OCI-LY7 (cell line): ENCODE measurements around the gene BDKRB2. TPM values are rescaled to one million over a fixed set of nuclear protein-coding genes. Genes with fewer than 3 reads are reported as not detected.

ENCODE experiments used
- BruUV-seq: library from RNA; stranded (reverse); fragments of 400-500 nt; replicated peaks from 2 replicates; lab custom pipeline; 2021; lab: Mats Ljungman, UMichigan
- CTCF ChIA-PET: fragments of 300-600 bp; sonication (Branson Sonifier 250); formaldehyde crosslinking; loops from one replicate; lab custom pipeline; 2022; ENCODE audit warnings: antibody characterized with exemption; ENCODE audit not compliant: unreplicated experiment; lab: Charles Lee
- POLR2A ChIA-PET: fragments of 300-600 bp; sonication (Branson Sonifier 250); formaldehyde crosslinking; loops from one replicate; lab custom pipeline; 2022; ENCODE audit warnings: antibody characterized with exemption; lab: Charles Lee
- DNase-seq: peaks from one replicate; pipeline ENCODE4 v3.0.0-alpha.2; 2015; ENCODE audit warnings: low spot score
- H2AFZ ChIP-seq: fragments of 200-600 bp; sonication (generic), shearing (Covaris generic); 2 replicates; pipeline ENCODE4 v1.6.1; 2014; ENCODE audit warnings: mild to moderate bottlenecking, antibody characterized with exemption, low read length, moderate library complexity
- H3K27ac ChIP-seq: fragments of 200-600 bp; sonication (generic); 2 replicates; pipeline ENCODE4 v1.5.1; 2014; ENCODE audit warnings: mixed run types, low read depth, mild to moderate bottlenecking, moderate library complexity, low read length, inconsistent platforms; ENCODE audit not compliant: poor library complexity, severe bottlenecking
- H3K36me3 ChIP-seq: fragments of 200-600 bp; sonication (generic); 2 replicates; pipeline ENCODE4 v1.6.1; 2014; ENCODE audit warnings: mild to moderate bottlenecking, antibody characterized with exemption, low read length, moderate library complexity, mixed read lengths; ENCODE audit not compliant: insufficient read depth
- H3K4me1 ChIP-seq: fragments of 200-600 bp; sonication (generic); 2 replicates; pipeline ENCODE4 v1.5.1; 2014; ENCODE audit warnings: mild to moderate bottlenecking, low read length; ENCODE audit not compliant: insufficient read depth, poor library complexity, severe bottlenecking
- H3K4me2 ChIP-seq: fragments of 200-600 bp; sonication (generic); 2 replicates; pipeline ENCODE4 v1.6.1; 2014; ENCODE audit warnings: mild to moderate bottlenecking, low read length
- H3K4me3 ChIP-seq: fragments of 200-600 bp; sonication (generic); 2 replicates; pipeline ENCODE4 v1.5.1; 2014; ENCODE audit warnings: mild to moderate bottlenecking, low read depth, low read length; ENCODE audit not compliant: poor library complexity, severe bottlenecking
- H3K79me2 ChIP-seq: fragments of 200-600 bp; sonication (generic); 2 replicates; pipeline ENCODE4 v1.6.1; 2016; ENCODE audit warnings: low read depth, mild to moderate bottlenecking, low read length, moderate library complexity, mixed read lengths; ENCODE audit not compliant: insufficient read depth
- H3K9me2 ChIP-seq: fragments of 200-600 bp; sonication (generic); 2 replicates; pipeline ENCODE4 v1.6.1; 2016; ENCODE audit warnings: mild to moderate bottlenecking, low read length, mixed read lengths; ENCODE audit not compliant: insufficient read depth
- H3K9me3 ChIP-seq: fragments of 200-600 bp; sonication (generic); 2 replicates; pipeline ENCODE4 v1.6.1; 2014; ENCODE audit warnings: mild to moderate bottlenecking, mixed run types, low read length, mixed read lengths
- H4K20me1 ChIP-seq: fragments of 200-600 bp; sonication (generic); 2 replicates; pipeline ENCODE4 v1.6.1; 2014; ENCODE audit warnings: mild to moderate bottlenecking, antibody characterized with exemption, low read length, moderate library complexity, mixed read lengths; ENCODE audit not compliant: insufficient read depth
- EZH2phosphoT487 ChIP-seq: fragments of 200-600 bp; sonication (generic); IDR thresholded peaks from 2 replicates; pipeline ENCODE4 v1.6.1; 2018; ENCODE audit warnings: low read depth, borderline replicate concordance, mild to moderate bottlenecking, mixed run types, antibody characterized with exemption, low read length, moderate library complexity, mixed read lengths
- intact Hi-C: fragments of 100-400 bp; cut with micrococcal nuclease; formaldehyde crosslinking; loops from one replicate; pipeline ENCODE4 v1.10.0; 2022; ENCODE audit not compliant: unreplicated experiment
- total RNA-seq, 2 experiments: library from RNA; depleted of rRNA in 1 of 2; stranded (reverse); fragments of >200 nt in 1 of 2; shearing (Covaris generic) in 1 of 2; gene quantifications; 2 replicates each; pipeline ENCODE4 v1.2.3, GENCODE V29; 2014 to 2022
- TF ChIP-seq, protein P1 (sequence below): fragments of 200-600 bp; sonication (generic); conservative IDR thresholded peaks from 2 replicates; pipeline ENCODE4 v1.5.1; 2014; ENCODE audit warnings: mild to moderate bottlenecking, antibody characterized with exemption, low read length, moderate library complexity, mixed read lengths

Gene BDKRB2
- total RNA-seq, 2 experiments from 2014 or later = 0.17 TPM; not detected in 1

DNA sequence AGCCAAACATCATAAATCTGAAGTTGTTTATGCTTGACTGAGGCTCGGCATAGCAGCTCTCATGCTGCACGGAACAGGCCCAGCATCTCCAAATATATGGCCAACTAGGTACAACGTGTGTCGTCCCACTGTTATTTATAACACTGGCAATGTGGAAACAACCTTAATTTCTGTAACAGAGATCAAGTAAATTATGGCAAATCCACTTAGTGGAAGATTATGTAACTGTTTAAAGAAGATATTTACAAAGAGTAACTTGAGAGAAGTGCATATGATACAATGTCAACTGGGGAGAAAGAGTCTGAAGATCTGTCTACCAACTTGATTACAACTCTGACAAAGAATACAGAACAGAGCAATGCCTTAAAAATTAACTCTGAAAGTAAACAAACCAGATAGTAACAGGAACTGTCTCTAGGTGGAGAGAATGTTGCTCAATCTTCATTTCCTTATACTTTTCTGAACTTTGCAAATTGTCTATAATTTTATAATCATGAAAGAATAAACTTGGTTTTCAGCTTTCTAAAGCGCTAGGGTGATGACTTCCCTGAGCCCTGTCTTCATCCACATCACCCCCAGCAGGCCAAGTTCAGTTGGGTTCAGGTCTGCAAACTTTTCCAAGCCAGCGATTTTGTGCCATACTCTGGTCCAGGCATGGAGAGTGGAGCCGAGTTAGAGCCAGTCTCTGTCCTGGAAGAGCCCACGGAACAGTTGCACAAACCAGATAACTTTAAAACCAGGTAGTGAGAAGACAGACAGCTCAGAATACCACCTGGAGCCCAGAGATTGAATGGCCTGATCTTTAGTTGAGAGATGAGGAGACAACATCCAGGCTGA lies 44.3 kb upstream of the BDKRB2 start:
- H3K36me3 ChIP-seq = no peaks in the 10 kb centered on the region
- no peaks in the 10 kb centered on the region for H3K79me2 ChIP-seq
- no peaks in the 10 kb centered on the region for H3K9me2 ChIP-seq
- DNase-seq = no peak
- no peak overlapping the region for H3K27ac ChIP-seq
- H3K9me3 ChIP-seq = no peaks in the 10 kb centered on the region
- no peak overlapping the region for H3K4me2 ChIP-seq
- BruUV-seq = no TSS peak
- H3K4me3 ChIP-seq = no peak overlapping the region
- no peaks in the 10 kb centered on the region for H4K20me1 ChIP-seq
- POLR2A ChIA-PET = no interaction called here
- intact Hi-C loops = no loop called here
- CTCF ChIA-PET = no interaction called here
- no peaks in the 10 kb centered on the region for H3K4me1 ChIP-seq
- TF ChIP-seq, protein P1, sequence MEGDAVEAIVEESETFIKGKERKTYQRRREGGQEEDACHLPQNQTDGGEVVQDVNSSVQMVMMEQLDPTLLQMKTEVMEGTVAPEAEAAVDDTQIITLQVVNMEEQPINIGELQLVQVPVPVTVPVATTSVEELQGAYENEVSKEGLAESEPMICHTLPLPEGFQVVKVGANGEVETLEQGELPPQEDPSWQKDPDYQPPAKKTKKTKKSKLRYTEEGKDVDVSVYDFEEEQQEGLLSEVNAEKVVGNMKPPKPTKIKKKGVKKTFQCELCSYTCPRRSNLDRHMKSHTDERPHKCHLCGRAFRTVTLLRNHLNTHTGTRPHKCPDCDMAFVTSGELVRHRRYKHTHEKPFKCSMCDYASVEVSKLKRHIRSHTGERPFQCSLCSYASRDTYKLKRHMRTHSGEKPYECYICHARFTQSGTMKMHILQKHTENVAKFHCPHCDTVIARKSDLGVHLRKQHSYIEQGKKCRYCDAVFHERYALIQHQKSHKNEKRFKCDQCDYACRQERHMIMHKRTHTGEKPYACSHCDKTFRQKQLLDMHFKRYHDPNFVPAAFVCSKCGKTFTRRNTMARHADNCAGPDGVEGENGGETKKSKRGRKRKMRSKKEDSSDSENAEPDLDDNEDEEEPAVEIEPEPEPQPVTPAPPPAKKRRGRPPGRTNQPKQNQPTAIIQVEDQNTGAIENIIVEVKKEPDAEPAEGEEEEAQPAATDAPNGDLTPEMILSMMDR = no peak
- TF ChIP-seq EZH2phosphoT487 = no peak
- H2AFZ ChIP-seq = no peak overlapping the region

- intact Hi-C loops = no loop called here
- CTCF ChIA-PET = no interaction called here
- H3K9me2 ChIP-seq = no peaks in the 10 kb centered on the region
- no peak for DNase-seq
- no TSS peak for BruUV-seq
- no peaks in the 10 kb centered on the region for H3K4me1 ChIP-seq
- no peak overlapping the region for H3K4me2 ChIP-seq
- no peak overlapping the region for H3K27ac ChIP-seq
- no peaks in the 10 kb centered on the region for H4K20me1 ChIP-seq
- H3K79me2 ChIP-seq = no peaks in the 10 kb centered on the region
- H3K36me3 ChIP-seq = no peaks in the 10 kb centered on the region
- TF ChIP-seq EZH2phosphoT487 = no peak
- TF ChIP-seq, protein P1 = no peak
- H3K9me3 ChIP-seq = no peaks in the 10 kb centered on the region
- no peak overlapping the region for H2AFZ ChIP-seq
- POLR2A ChIA-PET = no interaction called here
- H3K4me3 ChIP-seq = no peak overlapping the region
Measured at GRCh38 chr14:96160913-96161310, 43.7 kb upstream of the BDKRB2 start.

DNA sequence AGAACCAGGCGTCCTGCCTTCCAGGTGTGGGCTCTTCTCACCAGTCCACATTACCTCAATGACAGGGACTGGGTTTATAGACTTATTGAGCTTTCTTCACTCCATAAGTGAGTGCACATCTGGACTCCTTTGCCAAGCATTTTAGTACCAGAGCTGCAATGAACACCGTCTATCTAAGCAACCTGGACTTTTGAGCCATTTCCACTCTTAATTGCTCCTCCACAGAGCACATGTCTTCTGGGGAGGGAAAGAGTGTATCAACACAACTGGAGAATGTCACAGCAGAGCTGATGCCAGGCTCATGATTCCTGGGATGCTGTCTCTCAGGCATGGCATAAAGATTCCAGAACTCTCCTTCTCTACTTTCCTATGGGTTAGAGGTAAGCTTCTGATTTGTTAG lies 43.0 kb upstream of the BDKRB2 start:
- intact Hi-C loops = no loop called here
- Histone ChIP-seq H3K4me3 (no peak overlapping the region), H3K27ac (no peak overlapping the region), H3K9me3 (no peaks in the 10 kb centered on the region), H3K36me3 (no peaks in the 10 kb centered on the region), H2AFZ (no peak overlapping the region), H3K79me2 (no peaks in the 10 kb centered on the region), H3K4me1 (no peaks in the 10 kb centered on the region), H3K4me2 (no peak overlapping the region), H3K9me2 (no peaks in the 10 kb centered on the region), H4K20me1 (no peaks in the 10 kb centered on the region)
- CTCF ChIA-PET = no interaction called here
- DNase-seq = no peak
- POLR2A ChIA-PET = interaction anchor here (0.6 kb wide), 1 partner anchor 18 kb away, joined by 3 read pairs; no protein-coding TSS in a partner anchor
- TF ChIP-seq EZH2phosphoT487 = no peak
- TF ChIP-seq, protein P1 = no peak
- BruUV-seq = no TSS peak
